Measurements from ENCODE around the gene RGS7.
"Not testable (repeated sequence)": the region's sequence is repeated elsewhere in the genome, so short reads cannot be mapped to it uniquely, and the experiment has no call there.

The RGS7 gene

GRCh38 chr1:241331328-241332036 lies 25.5 kb downstream of the RGS7 start:
- no peak for DNase-seq

DNA sequence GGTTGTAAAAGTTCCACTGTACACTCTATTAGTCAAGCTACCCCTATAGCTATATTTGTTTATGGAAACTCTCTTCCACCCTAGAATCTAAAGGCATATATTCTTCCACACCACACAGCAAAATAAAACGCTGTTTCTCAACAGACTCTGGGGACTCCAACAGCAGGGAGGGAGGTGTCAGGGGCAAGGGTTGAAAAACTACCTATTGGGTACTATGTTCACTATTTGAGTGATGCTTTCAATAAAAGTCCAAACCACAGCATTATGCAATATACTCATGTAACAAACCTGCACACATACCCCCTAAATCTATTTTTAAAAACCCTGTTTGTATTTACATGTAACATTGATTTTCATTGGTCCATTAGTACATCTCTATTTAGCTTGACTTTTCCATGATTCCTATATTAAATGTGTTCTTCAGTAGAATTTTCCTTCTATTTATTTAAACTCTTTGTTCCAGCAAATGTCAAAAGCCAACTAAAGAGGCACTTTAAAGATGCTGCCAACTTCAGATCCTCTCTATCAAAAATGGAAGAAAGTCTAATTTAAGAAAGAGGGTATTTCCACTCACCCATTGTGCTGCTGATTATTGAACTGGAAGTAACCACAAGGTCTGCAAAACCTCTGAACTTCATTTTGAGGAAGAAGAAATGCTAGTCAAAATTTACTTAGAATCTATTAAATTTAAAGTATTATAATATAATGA lies 26.2 kb downstream of the RGS7 start:
- DNase-seq: no peak

GRCh38 chr1:241325456-241325855 lies 31.5 kb downstream of the RGS7 start:
- no peak for DNase-seq

DNA sequence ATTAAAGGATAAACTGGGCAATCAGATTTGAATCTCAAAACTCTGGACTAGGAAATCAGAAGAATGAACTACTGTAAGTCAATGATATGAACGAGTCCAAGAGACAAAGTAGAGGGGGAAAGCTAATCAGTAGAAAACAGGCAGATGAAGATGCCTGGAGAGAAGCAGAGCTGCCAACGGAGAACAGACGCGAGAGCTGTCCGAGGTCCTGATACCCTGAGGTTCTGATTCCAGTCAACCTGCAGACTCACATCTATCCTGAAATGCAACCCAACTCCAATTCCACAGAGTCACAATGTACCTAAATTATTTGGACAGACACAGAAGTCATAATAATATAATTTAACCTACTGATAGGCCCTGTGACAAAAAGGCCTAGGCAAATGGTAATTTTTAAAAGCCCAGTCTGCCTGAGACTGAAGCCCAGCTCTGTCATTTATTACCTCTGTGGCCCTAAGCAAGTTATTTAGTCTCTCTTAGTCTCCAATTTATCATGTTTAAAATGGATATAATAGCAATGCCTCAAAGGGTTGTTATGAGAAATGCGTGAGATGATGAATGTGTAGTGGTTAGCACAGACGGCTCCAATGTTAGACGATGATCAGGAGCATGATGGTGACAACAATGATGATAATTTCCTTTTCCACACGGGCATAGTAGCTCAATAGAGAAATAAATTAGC lies 33.4 kb downstream of the RGS7 start:
- peak in 3 of 4 experiments; percentile 1 to 25 (median 12) for DNase-seq

- DNase-seq: no peak
Measured at GRCh38 chr1:241317676-241318075, 39.3 kb downstream of the RGS7 start.

DNA sequence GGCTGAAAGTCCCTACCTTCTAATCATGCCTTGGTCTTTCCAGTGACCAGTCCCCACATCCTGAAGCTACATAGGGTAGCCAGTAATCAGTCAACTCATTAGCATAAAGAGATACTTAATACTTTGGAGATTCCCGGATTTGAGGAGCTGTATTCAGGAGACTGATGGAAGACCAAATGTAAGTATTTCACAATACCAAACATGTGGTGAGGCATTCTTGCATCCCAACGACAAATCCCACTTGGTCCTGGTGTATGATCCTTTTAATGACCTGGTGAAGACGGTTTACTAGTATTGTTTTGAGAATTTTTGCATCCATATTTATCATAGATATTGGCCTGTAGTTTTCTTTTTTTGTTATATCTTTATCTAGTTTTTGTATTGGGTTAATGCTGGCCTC lies 40.6 kb downstream of the RGS7 start:
- no peak for DNase-seq

- no peak for DNase-seq
Measured at GRCh38 chr1:241311056-241311746, 45.8 kb downstream of the RGS7 start.

DNA sequence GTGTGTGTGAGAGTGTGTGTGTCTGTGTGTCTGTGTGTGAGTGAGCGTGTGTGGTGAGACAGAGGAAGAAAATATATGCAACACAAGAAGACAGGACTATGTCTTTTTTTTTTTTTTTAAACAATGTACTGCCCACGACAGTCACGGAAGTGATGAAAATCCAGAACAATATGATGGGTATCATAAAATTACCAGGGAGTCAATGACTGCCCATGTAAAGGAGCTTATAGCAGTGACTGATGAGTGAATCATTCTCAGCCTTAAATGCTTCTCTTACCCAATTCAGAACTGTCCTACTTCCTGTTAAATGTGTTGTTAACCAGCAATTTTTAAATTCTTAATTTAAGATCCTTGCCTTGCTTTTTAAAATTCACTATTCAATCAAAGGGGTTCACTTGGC lies 46.6 kb downstream of the RGS7 start:
- DNase-seq: no peak

- DNase-seq: no peak
Measured at GRCh38 chr1:241309651-241310050, 47.4 kb downstream of the RGS7 start.

DNA sequence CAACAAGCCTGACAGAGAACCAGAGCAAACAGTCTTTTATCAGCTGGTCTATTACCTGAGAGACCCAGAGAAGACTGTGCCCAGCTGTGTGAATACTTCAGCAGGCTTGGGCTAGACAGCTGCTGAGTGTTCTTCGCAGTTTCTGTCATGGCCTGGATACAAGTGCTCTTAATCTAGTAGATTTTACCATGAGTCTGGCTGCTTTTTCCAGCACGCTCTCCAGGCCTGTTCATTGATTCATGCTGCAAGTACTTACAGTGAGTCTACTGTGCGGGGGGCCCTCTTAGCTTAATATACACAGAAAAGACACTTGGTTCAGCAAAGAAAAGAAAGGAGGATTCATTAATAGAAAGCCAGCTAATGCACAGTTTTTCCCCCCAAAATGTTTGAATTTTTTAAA lies 48.5 kb downstream of the RGS7 start:
- no peak for DNase-seq

DNA sequence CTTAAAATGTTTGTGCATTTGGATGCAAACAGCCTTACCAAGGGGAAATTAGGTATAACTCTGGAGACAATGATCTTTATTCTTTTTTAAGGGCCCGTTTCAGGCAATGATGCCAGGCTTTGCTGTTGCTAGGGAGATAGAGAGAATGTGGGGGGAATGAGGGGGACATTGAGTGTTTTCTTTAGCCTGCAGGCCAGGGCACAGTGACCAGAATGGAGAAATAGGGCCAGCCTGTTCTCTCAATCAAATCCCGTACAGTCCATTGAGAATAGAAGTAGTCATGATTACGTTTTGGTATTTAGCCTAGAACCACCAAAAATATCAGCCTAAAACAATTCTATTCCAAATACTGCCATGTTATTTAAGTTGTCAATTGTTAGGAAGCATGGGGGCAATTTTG lies 49.0 kb downstream of the RGS7 start:
- DNase-seq: no peak

GRCh38 chr1:241306125-241306790 lies 50.7 kb downstream of the RGS7 start:
- no peak for DNase-seq

DNA sequence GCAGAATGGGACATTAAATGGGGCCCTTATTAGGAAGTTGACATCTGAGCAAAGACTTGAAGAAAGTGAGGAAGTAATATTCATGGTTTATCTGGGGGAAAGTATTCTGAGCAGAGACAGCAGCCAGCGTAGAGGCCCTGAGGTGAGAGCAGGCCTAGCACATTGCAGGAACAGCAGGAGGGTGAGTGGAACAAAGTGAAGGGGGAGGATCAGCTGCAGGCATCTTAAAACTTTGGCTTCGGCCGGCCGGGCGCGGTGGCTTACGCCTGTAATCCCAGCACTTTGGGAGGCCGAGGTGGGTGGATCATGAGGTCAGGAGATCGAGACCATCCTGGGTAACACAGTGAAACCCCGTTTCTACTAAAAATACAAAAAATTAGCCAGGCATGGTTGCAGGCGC lies 55.0 kb downstream of the RGS7 start:
- DNase-seq: not testable (repeated sequence)

GRCh38 chr1:241299347-241299746 lies 57.7 kb downstream of the RGS7 start:
- no peak for DNase-seq

DNA sequence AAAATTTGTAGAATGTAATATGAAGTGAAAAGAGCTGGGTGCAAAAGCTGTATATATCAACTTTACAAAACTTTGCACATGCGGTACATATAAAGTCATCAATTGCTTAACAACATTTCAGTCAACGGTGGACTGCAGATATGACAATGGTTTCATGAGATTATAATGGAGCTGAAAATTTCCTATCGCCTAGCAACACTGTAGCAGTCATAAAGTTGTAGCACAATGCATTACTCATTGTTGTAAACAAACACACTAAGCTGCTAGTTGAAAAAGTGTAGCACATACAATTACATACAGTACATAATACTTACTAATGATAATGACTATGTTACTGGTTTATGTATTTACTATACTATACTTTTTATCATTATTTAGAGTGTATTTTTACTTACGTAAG lies 64.0 kb downstream of the RGS7 start:
- no peak for DNase-seq

GRCh38 chr1:241291548-241291947 lies 65.5 kb downstream of the RGS7 start:
- DNase-seq: not testable (repeated sequence)

DNA sequence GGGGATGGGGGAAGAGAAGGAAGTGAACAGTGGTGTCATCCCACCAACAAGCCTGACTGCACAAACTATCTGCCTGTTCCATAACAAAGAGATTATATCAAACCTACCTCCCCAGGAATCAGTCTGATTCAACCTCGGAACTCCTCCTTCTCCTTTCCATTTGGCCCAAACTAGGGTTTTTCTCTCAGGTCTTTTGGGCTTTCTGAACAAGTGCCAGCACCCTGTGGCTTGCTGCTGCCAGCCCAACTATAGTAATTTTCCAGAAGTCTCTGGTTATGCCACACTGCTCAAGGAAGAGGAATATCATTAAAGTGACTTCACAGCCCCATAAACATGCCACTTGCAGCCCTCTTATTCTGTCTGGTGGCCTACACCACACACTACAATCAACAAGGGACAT lies 70.5 kb downstream of the RGS7 start:
- no peak for DNase-seq

DNA sequence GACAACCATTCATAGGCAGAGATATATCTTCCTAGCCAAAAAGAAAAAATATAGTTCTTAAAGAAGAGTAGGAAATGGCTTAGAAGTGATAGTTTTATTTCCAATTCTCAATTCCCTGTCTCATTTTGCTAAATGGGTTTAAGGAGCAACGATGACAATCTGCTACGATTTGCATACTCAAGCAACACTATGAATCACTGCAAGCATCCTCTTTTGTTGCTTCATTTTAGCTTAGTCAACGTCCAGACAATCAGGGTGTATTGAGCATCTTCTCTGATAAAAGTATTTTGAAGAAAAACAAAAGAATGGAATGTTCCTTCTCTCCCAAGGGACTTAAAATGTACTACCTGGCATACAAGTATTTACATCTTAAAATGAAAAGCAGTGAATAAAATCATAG lies 80.6 kb downstream of the RGS7 start:
- DNase-seq: no peak

- no peak for DNase-seq
Measured at GRCh38 chr1:241275981-241276380, 81.0 kb downstream of the RGS7 start.

DNA sequence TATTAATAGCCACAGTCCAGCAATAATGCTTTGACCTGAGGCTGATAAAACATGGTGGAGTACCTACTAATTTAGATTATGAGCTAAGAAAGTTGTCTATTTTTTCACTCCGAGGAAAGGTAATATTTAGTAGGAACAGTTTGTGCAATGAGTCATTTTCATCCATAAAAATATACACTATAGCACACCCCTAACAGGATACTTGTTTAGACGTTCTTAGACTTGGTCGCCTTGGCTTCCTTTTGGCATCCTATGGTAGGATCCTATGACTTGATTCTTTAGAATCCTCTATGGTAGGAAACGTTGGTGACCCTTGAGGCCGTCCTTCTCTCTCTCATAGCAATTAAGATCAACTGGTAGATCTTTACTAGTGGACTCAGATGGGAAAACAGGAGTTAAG lies 81.8 kb downstream of the RGS7 start:
- no peak for DNase-seq

DNA sequence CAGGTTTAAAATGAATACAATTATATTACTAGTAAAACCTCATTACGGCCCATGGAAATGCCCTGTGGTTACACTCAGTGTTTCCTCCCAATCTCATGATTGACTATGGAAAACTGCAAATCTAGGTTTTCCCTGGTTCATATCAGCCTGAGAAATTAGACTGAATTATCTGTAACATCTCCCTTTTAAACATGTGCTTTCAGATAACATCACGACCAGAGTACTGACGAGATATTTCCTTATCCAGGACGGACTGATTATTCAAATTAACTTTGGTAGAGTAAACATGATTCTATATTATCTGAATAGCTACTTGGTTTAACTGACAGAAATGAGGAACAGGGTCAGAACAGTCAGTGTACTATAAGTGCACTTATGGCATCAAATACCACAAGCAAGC lies 82.3 kb downstream of the RGS7 start:
- no peak for DNase-seq

GRCh38 chr1:241272828-241273227 lies 84.2 kb downstream of the RGS7 start:
- no peak for DNase-seq

GRCh38 chr1:241271427-241271826 lies 85.6 kb downstream of the RGS7 start:
- no peak for DNase-seq

Measured in suppressor macrophage (primary cell).